ENCODE data around the gene SLC1A3.

SLC1A3 gene

DNA sequence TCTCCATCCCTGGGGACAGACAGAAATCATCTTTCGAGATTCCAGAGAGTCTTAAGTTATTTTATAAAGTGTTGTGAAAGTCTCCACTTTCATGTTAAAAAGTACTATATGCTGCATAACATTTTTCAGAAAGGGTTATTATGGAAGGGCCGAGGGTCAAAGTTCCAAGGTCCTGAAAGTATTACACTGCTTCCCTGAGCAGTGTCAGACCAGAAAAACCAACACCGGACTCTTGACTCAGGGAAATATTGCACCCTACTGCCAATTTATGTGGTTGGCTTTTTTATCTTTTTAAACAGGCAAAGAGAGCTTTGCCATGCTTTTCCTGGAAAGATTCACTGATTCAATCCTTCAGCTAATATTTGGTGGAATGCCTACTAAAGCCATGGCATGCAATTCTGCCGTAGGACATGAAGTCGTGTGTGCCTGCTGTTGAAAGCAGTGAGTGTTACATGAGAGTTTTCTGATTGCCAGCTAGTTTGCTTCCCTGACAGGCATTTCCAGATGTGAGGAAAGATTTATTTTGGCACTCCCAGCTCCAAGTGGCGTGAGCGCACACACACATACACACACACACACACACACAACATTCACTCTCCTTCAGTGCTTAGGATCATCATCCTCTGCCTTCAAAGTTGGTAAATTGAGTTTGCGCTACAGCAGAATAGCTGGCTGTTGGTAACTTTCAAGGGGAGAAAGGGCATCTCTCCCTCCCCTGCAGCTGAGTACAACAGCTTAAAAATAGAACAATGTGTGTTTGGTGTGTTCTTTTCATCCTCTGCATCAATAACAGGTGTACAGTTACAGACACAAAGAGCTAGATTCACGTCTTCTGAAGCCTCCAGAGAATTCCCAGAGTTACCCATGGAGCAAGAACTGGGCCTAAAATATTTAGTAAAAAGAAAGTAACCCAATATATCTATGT is 45.6 kb downstream of the SLC1A3 start:
- TF ChIP-seq, protein P1, sequence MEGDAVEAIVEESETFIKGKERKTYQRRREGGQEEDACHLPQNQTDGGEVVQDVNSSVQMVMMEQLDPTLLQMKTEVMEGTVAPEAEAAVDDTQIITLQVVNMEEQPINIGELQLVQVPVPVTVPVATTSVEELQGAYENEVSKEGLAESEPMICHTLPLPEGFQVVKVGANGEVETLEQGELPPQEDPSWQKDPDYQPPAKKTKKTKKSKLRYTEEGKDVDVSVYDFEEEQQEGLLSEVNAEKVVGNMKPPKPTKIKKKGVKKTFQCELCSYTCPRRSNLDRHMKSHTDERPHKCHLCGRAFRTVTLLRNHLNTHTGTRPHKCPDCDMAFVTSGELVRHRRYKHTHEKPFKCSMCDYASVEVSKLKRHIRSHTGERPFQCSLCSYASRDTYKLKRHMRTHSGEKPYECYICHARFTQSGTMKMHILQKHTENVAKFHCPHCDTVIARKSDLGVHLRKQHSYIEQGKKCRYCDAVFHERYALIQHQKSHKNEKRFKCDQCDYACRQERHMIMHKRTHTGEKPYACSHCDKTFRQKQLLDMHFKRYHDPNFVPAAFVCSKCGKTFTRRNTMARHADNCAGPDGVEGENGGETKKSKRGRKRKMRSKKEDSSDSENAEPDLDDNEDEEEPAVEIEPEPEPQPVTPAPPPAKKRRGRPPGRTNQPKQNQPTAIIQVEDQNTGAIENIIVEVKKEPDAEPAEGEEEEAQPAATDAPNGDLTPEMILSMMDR (IDR thresholded peaks at IDR 0.05; ENCODE audit: extremely low read depth, missing control alignments) = no peak
- DNase-seq (ENCODE audit: low spot score) = no peak

DNA sequence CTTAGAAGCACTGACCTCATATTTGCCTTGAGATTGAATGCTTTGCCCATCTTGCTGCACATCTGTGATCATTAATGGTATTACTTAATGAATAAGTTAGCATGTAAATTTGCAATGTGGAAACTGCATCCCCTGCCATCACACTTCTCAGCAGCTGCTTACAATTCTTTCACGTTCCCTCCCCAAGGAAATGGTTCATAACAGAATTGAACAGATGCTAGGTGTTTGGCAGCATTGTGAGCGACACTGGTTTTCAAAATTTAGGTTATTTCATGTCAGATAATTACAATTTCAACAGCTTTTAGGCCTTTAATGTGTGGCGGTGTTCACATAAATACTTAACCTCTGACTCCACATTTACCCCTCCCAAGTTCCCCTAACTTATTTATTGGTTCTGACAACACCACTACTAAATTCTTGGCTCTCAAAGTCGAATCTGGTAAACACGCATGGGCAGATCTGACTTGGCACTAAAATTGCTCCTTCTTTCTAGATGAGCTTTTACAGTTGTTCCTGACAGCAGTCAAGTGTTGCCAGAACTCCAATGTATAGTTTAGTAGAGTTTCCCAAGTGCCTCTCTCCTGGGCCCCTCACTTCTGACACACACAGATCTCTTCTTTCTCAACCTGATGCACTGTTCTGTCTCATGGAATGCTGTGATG is 46.8 kb downstream of the SLC1A3 start:
- TF ChIP-seq, protein P1 (IDR thresholded peaks at IDR 0.05; ENCODE audit: extremely low read depth, missing control alignments) = no peak

DNA sequence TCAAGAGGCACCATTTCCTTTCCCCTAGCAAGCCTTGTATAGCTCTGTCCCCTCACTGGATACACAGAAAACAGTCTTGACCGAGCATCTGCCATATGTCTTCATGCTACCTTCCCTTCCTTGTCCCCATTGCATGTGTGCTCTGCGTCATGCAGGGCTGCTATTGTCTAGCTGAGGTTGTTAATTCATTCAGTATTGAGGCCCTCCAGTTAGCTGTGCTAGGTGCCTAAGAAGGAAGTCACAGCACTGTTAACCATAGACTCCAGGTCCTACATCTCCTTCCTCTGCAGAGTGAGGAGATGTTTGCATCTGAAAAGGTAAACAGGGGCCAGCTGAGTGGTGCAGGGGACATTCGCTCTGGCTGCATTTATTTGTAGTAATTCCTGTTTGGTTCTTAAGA is 48.2 kb downstream of the SLC1A3 start:
- TF ChIP-seq, protein P1 (IDR thresholded peaks at IDR 0.05; ENCODE audit: extremely low read depth, missing control alignments) = no peak
- no peak for DNase-seq (ENCODE audit: low spot score)

More for the DNA sequence above, 46.8 kb downstream of the SLC1A3 start:
- DNase-seq (ENCODE audit: low spot score) = no peak

DNA sequence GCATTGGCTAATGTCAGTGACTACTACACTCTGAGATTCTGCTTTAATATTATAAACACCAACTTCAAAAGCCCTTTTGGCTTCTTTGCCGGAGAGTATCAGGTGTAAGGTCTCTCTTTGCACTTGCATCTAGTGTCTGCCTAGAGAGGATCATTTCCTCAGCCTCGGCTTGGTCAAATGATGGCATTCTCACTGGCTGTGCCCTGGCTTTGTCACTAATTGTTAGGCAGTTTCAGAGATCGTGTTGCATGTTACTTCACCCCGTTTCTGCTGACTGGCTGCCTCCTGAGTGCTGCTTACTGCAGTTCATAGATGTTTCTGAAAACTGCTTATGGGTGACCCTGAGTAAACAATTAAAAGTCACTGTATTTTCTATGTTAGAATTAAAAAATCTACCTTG is 48.8 kb downstream of the SLC1A3 start:
- TF ChIP-seq, protein P1 (IDR thresholded peaks at IDR 0.05; ENCODE audit: extremely low read depth, missing control alignments) = no peak
- no peak for DNase-seq (ENCODE audit: low spot score)

DNA sequence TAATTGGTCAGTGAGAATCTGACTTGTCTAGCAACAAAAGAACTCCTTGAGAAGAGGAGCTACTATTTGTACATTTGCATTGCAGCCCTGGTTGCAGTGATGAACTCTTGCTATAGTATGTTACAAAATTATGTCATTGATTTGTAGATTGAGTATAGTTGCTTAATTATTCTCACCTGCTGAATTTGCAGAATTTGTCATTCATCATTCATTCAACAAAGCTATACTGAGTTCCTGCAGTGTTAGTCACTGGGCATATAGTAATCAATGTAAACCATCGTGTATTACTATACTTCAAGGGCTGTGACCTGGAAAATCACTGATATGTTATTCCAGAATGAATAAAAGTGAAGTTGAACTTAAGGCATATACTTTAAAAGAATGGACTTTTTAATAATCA is 50.1 kb downstream of the SLC1A3 start:
- DNase-seq (ENCODE audit: low spot score) = no peak
- TF ChIP-seq, protein P1 (IDR thresholded peaks at IDR 0.05; ENCODE audit: extremely low read depth, missing control alignments) = no peak

DNA sequence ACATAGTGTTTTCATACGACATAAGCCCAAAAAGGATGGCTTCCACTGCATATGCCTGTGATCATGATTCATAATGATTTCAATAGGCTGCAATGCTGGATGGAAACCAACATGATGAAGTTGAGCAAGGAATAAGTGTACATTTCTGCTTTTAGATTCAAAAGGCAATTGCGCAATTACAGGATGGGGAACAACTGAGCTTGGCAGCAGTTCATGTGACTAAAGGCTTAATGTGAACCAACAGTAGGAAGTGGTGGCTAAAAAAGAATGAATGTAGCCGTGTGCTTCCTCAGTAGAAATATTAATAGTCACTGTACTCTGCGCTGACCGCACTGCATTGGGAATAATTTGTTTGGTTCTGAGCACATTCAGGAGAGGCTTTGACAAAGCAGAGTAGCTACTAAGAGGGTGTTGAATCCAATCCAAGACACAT is 51.2 kb downstream of the SLC1A3 start:
- DNase-seq (ENCODE audit: low spot score) = no peak

More for the DNA sequence above, 51.2 kb downstream of the SLC1A3 start:
- TF ChIP-seq, protein P1 (IDR thresholded peaks at IDR 0.05; ENCODE audit: extremely low read depth, missing control alignments) = no peak

Measured in GM20000 (cell line).